IMR-90 (cell line): ENCODE data around the gene SLC35G1.

Source experiments
- BHLHE40 ChIP-seq: fragments of 150-350 bp; IDR thresholded peaks from 2 replicates; pipeline ENCODE4 v1.6.1; 2016; ENCODE audit warnings: mild to moderate bottlenecking, low read depth, low read length
- CEBPB ChIP-seq: IDR thresholded peaks from 2 replicates; pipeline ENCODE4 v1.6.1; 2012; ENCODE audit warnings: low read depth, low read length, improper control_type of control experiment
- MAZ ChIP-seq: IDR thresholded peaks from 2 replicates; pipeline ENCODE4 v1.6.1; 2012; ENCODE audit warnings: low read depth, mild to moderate bottlenecking, low read length, improper control_type of control experiment, moderate library complexity, borderline replicate concordance
- MXI1 ChIP-seq: IDR thresholded peaks from 2 replicates; pipeline ENCODE4 v1.6.1; 2012; ENCODE audit warnings: low read depth, mild to moderate bottlenecking, low read length, moderate library complexity, borderline replicate concordance
- POLR2A ChIP-seq: IDR thresholded peaks from 2 replicates; pipeline ENCODE4 v1.6.1; 2012; ENCODE audit warnings: mild to moderate bottlenecking, low read depth, low read length
- RAD21 ChIP-seq: IDR thresholded peaks from 2 replicates; pipeline ENCODE4 v1.6.1; 2012; ENCODE audit warnings: low read length, improper control_type of control experiment
- RCOR1 ChIP-seq: IDR thresholded peaks from 2 replicates; pipeline ENCODE4 v1.6.1; 2012; ENCODE audit warnings: mild to moderate bottlenecking, low read length, improper control_type of control experiment; ENCODE audit not compliant: insufficient replicate concordance
- RFX5 ChIP-seq: IDR thresholded peaks from 2 replicates; pipeline ENCODE4 v1.8.0; 2012; ENCODE audit warnings: low read depth, mild to moderate bottlenecking, low read length, moderate library complexity
- SMC3 ChIP-seq: fragments of 150-350 bp; IDR thresholded peaks from 2 replicates; pipeline ENCODE4 v1.6.1; 2016; ENCODE audit warnings: low read depth, mild to moderate bottlenecking, antibody characterized with exemption, low read length, moderate library complexity
- TF ChIP-seq, protein P1 (sequence below): conservative IDR thresholded peaks from 2 replicates; pipeline ENCODE4 v1.5.1; 2012; ENCODE audit warnings: mild to moderate bottlenecking, low read depth, low read length, improper control_type of control experiment

DNA sequence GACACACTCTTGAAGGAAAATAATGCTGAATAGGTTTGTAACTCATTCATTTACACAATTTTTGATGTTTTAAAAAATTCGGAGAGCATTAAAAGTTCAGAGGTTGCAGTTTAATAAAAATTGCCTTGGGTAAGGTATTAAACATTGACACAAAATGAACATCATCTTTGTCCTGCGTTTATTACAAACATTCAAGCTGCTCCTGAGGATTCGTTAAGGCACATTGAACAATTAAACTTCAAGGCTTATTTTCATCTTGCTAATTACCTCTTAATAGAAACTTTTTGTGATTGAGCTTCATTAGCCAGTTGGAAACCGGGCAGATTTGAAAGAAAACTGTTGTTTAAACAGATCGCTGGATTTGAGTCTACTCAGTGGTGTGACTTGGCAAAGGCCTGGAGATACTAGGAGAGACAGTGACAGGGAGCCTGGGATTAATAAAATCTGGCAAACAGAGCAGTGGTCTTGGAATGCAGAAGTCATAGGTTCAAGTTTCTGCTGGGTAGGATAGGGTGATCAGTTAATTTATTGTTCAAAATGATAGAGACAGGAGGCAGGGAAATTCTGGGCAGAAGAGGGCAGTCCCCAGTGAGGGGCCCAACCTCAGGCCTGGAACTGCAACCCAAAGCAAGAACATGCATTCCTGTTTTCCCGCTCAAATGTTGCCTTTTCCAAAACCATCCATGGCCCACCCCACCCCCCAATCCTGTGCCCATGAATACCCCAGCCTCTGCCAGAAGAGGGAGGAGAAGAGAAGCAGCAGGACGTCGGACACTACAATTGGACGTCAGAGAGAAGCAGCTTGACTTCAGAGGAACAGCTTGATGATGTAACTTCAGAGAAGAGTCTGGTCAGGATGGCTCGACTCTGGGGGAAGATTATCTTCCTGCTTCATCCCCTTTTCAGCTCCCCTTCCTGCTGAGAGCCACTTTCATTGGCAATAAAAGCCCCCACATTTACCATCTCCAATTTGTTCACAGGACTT lies 43.5 kb upstream of the SLC35G1 start:
- TF ChIP-seq POLR2A (no peak), SMC3 (no peak), RFX5 (no peak), CEBPB (no peak), RCOR1 (no peak), MAZ (no peak), RAD21 (no peak), MXI1 (no peak), BHLHE40 (no peak)
- TF ChIP-seq, protein P1, sequence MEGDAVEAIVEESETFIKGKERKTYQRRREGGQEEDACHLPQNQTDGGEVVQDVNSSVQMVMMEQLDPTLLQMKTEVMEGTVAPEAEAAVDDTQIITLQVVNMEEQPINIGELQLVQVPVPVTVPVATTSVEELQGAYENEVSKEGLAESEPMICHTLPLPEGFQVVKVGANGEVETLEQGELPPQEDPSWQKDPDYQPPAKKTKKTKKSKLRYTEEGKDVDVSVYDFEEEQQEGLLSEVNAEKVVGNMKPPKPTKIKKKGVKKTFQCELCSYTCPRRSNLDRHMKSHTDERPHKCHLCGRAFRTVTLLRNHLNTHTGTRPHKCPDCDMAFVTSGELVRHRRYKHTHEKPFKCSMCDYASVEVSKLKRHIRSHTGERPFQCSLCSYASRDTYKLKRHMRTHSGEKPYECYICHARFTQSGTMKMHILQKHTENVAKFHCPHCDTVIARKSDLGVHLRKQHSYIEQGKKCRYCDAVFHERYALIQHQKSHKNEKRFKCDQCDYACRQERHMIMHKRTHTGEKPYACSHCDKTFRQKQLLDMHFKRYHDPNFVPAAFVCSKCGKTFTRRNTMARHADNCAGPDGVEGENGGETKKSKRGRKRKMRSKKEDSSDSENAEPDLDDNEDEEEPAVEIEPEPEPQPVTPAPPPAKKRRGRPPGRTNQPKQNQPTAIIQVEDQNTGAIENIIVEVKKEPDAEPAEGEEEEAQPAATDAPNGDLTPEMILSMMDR, result no peak
